C4-2B (cell line): ENCODE data around the gene OR2B2.

Experiments
- CTCF ChIP-seq: fragments of 450-650 bp; conservative IDR thresholded peaks from 2 replicates; pipeline ENCODE4 v1.5.1; 2017; ENCODE audit warnings: mild to moderate bottlenecking
- ZFX ChIP-seq: fragments of 450-650 bp; IDR thresholded peaks from 2 replicates; pipeline ENCODE4 v1.6.1; 2017

DNA sequence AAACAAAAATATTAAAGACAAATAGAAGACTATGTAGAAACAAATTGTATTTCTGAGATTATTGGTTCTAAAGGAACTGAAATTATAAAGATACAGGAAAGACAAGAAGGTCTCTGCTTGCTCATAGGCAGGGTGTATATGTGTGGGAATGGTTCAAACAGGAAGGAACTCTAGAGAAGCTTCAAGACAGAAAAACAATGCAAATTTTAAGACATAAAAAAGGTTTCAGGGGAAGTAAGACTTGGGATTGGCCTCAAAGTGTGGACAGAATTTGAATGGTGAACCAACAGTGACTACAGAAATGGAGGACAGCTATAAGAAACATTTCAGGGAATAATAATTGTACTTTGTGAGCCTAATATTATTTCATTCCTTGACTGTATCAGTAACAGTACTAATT, 50.3 kb downstream of the OR2B2 start:
- TF ChIP-seq CTCF: no peak
- TF ChIP-seq ZFX: no peak
